Activated B cell treated with CpG ODN at 0.5 μM for 24 hours (primary cell): ENCODE measurements around the gene ERC2. TPM values are rescaled to one million over a fixed set of nuclear protein-coding genes. Genes with fewer than 3 reads are reported as not detected.
A peak's percentile ranks its signal among the peaks of the same experiment; 100 is the strongest.

Experiments used
- ATAC-seq: fragments of 200-7000 bp; cut with Tn5 transposase; one replicate; pipeline ENCODE4 v1.10.0; 2021; ENCODE audit warnings: low read depth, mild to moderate bottlenecking, moderate library complexity
- CTCF ChIA-PET: fragments of 350-600 bp; sonication (Branson Sonifier 250); formaldehyde crosslinking; loops from one replicate; lab custom pipeline; 2021; ENCODE audit warnings: antibody characterized with exemption; lab: Charles Lee
- POLR2A ChIA-PET: fragments of 350-600 bp; sonication (Branson Sonifier 250); formaldehyde crosslinking; loops from one replicate; lab custom pipeline; 2021; ENCODE audit warnings: antibody characterized with exemption; lab: Charles Lee
- DNase-seq: peaks from one replicate; pipeline ENCODE4 v3.0.0; 2022
- H3K27ac Mint-ChIP-seq: one replicate; pipeline ENCODE4 v1.8.0; 2020; ENCODE audit warnings: mixed read lengths
- H3K27me3 Mint-ChIP-seq: one replicate; pipeline ENCODE4 v1.8.0; 2021; ENCODE audit warnings: mixed read lengths
- H3K36me3 Mint-ChIP-seq: one replicate; pipeline ENCODE4 v1.8.0; 2021; ENCODE audit warnings: low read depth, mixed read lengths
- H3K4me1 Mint-ChIP-seq: one replicate; pipeline ENCODE4 v1.8.0; 2021; ENCODE audit warnings: mixed read lengths
- H3K4me3 Mint-ChIP-seq: one replicate; pipeline ENCODE4 v1.8.0; 2020; ENCODE audit warnings: mild to moderate bottlenecking, mixed read lengths
- H3K9me3 Mint-ChIP-seq: one replicate; pipeline ENCODE4 v1.8.0; 2020; ENCODE audit warnings: mixed read lengths
- CTCF ChIP-seq: fragments of 200-600 bp; IDR thresholded peaks from one replicate; pipeline ENCODE4 v1.8.0; 2022; ENCODE audit warnings: antibody characterized with exemption, mild to moderate bottlenecking
- intact Hi-C: fragments of 100-400 bp; cut with micrococcal nuclease; formaldehyde crosslinking; loops from one replicate; pipeline ENCODE4 v1.15.1; 2024
- total RNA-seq: library from RNA; stranded (reverse); gene quantifications from 2 replicates; pipeline ENCODE4 v1.2.3, GENCODE V29; 2022

Gene ERC2
- total RNA-seq, 1 donor from 2014 or later: not detected

- Mint-ChIP-seq H3K36me3 (no peaks in the 10 kb centered on the region), H3K27ac (no peak overlapping the region), H3K9me3 (no peaks in the 10 kb centered on the region), H3K27me3 (peaks cover 9% of the 10 kb centered on the region), H3K4me1 (peaks cover 5% of the 10 kb centered on the region), H3K4me3 (no peak overlapping the region)
- ChIA-PET POLR2A (no interaction called here), CTCF (no interaction called here)
- intact Hi-C loops: no loop called here
- no peak for ATAC-seq
- no peak for DNase-seq
- TF ChIP-seq CTCF: no peak
Observed at GRCh38 chr3:56304069-56304468, 164.2 kb downstream of the ERC2 start.

GRCh38 chr3:56303487-56303886 lies 164.8 kb downstream of the ERC2 start:
- no peak overlapping the region for H3K4me3 Mint-ChIP-seq
- CTCF ChIA-PET: no interaction called here
- POLR2A ChIA-PET: no interaction called here
- ATAC-seq: peak; percentile 45
- no peak for TF ChIP-seq CTCF
- peaks cover 9% of the 10 kb centered on the region for H3K27me3 Mint-ChIP-seq
- H3K36me3 Mint-ChIP-seq: no peaks in the 10 kb centered on the region
- intact Hi-C loops: no loop called here
- H3K9me3 Mint-ChIP-seq: no peaks in the 10 kb centered on the region
- no peak for DNase-seq
- H3K27ac Mint-ChIP-seq: no peak overlapping the region
- peaks cover 5% of the 10 kb centered on the region for H3K4me1 Mint-ChIP-seq

DNA sequence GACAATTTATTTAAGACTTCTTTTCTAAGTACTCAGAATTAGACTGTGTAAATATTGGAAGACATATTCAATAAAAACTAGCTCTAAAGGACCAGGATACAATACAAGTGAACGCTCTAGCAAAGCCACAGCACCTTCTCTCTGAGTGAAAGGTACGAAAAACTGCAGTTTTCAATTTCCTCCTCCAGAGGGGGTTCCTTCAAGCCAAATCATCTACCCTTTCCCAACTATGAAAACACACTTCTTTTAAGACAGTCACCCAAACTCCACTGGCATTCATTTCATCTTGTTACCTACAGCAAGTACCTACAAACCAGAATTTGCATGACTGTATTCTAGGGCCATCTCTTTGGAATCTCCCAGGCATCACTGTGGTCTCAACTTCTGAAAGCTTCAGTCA lies 165.8 kb downstream of the ERC2 start:
- no peak overlapping the region for H3K4me3 Mint-ChIP-seq
- DNase-seq (no peak), ATAC-seq (no peak)
- H3K9me3 Mint-ChIP-seq: peaks cover 3% of the 10 kb centered on the region
- TF ChIP-seq CTCF: no peak
- intact Hi-C loops: no loop called here
- H3K27ac Mint-ChIP-seq: no peak overlapping the region
- peaks cover 9% of the 10 kb centered on the region for H3K27me3 Mint-ChIP-seq
- H3K36me3 Mint-ChIP-seq: no peaks in the 10 kb centered on the region
- H3K4me1 Mint-ChIP-seq: peaks cover 5% of the 10 kb centered on the region
- ChIA-PET POLR2A (interaction anchor here (0.6 kb wide), 1 partner anchor 10 kb away, joined by 17 read pairs; no protein-coding TSS in a partner anchor), CTCF (no interaction called here)

DNA sequence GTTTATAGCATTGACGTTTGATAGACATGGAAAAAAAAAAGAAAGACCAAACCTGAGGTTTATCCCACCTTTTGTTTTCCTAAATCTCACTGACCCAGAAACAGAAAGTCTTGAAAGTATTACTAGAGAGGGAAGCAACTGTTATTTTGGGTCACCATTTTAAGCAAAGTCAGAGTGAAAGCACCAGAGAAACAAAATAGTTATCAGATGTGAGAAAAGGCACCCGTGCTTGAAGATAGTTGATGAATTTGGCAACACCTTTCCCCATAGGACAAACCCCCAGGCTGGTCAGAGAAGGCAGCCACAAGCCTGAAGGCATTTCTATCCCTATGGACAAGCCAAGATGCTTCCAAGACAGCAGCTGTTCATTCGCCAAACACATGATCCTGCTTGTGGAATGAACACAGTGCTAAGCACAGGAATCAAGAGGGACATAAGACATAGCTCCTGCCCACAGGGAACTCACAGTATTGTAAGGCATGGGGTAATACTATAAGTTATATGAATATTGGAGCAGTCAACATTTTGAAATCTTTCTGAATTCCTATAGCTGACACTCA lies 170.9 kb downstream of the ERC2 start:
- intact Hi-C loops: no loop called here
- peaks cover 8% of the 10 kb centered on the region for H3K9me3 Mint-ChIP-seq
- TF ChIP-seq CTCF: no peak
- ChIA-PET CTCF (no interaction called here), POLR2A (no interaction called here)
- no peak overlapping the region for H3K27ac Mint-ChIP-seq
- H3K27me3 Mint-ChIP-seq: peaks cover 9% of the 10 kb centered on the region
- H3K36me3 Mint-ChIP-seq: no peaks in the 10 kb centered on the region
- no peak for DNase-seq
- ATAC-seq: no peak
- no peaks in the 10 kb centered on the region for H3K4me1 Mint-ChIP-seq
- H3K4me3 Mint-ChIP-seq: no peak overlapping the region

DNA sequence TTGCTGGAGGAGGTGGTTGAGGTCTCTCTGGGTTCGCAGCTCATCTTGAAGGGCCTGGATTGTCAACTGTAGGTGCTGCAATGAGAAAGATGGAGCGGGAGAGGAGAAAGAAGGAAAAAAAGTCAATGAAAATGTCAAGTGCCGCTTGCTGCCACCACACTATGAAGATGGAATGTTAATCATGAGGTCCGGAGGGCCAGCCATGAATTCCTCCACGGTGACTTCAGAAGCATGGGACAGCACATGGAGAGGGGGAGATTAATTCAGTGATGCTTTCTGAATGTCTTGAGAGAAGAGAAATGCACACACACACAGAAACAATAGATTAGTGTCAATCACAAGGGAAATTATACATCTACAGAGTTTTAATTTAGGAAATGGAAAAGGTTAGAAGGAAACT lies 171.9 kb downstream of the ERC2 start:
- Mint-ChIP-seq H3K9me3 (peaks cover 8% of the 10 kb centered on the region), H3K4me3 (no peak overlapping the region), H3K27ac (no peak overlapping the region), H3K27me3 (peaks cover 9% of the 10 kb centered on the region), H3K4me1 (no peaks in the 10 kb centered on the region), H3K36me3 (no peaks in the 10 kb centered on the region)
- intact Hi-C loops: no loop called here
- DNase-seq: no peak
- TF ChIP-seq CTCF: no peak
- ChIA-PET POLR2A (no interaction called here), CTCF (no interaction called here)
- ATAC-seq: no peak
